Measurements from ENCODE around the gene NEK9.

Gene NEK9

DNA sequence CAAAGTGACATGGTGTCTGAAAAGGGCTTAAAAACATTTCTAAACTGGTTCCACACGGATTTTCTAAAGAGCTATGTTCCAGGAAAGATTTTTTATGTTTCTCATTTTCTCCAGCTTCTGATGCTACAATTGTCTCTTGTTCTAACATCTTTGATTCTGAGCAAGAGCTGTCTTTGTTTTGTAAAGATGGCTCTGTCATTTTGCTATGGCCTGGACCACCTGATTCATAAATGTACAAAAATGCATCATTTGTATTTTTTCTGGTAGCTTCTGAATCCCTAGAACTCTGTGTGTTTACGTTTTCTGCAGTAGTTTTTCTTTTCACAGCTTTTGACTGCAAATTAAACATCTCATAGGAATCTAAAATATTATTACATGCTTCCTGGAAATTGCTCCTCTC lies 78.7 kb downstream of the NEK9 start:
- H4K20me1 ChIP-seq (ENCODE audit: insufficient read depth, low read length): no peaks in the 10 kb centered on the region
- no peak overlapping the region for H3K4me2 ChIP-seq (ENCODE audit: low read length)
- peaks cover 32% of the 10 kb centered on the region; the same call in 1 of the 2 replicates for H3K36me3 ChIP-seq (ENCODE audit: insufficient read depth, low read length)
- H3K9ac ChIP-seq (ENCODE audit: low read length): no peak overlapping the region
- peaks cover 29% of the 10 kb centered on the region for H3K4me1 ChIP-seq (ENCODE audit: insufficient read depth, low read length, severe bottlenecking)
- H3K27ac ChIP-seq (ENCODE audit: low read depth, low read length, poor library complexity, severe bottlenecking): no peak overlapping the region
- no peaks in the 10 kb centered on the region for H3K79me2 ChIP-seq (ENCODE audit: insufficient read depth, low read length)
- 0 out of 2 replicates have a peak, but pooled peaks cover 7% of the 10 kb centered on the region for H3F3A ChIP-seq (ENCODE audit: insufficient read depth, low read length)
- H3K9me2 ChIP-seq (ENCODE audit: low read depth, low read length): no peaks in the 10 kb centered on the region
- no peak for TF ChIP-seq EZH2 (IDR thresholded peaks at IDR 0.05; ENCODE audit: borderline replicate concordance, low read length)
- TF ChIP-seq, protein P1, sequence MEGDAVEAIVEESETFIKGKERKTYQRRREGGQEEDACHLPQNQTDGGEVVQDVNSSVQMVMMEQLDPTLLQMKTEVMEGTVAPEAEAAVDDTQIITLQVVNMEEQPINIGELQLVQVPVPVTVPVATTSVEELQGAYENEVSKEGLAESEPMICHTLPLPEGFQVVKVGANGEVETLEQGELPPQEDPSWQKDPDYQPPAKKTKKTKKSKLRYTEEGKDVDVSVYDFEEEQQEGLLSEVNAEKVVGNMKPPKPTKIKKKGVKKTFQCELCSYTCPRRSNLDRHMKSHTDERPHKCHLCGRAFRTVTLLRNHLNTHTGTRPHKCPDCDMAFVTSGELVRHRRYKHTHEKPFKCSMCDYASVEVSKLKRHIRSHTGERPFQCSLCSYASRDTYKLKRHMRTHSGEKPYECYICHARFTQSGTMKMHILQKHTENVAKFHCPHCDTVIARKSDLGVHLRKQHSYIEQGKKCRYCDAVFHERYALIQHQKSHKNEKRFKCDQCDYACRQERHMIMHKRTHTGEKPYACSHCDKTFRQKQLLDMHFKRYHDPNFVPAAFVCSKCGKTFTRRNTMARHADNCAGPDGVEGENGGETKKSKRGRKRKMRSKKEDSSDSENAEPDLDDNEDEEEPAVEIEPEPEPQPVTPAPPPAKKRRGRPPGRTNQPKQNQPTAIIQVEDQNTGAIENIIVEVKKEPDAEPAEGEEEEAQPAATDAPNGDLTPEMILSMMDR (IDR thresholded peaks at IDR 0.05; ENCODE audit: low read length): no peak
- no peak overlapping the region for H2AFZ ChIP-seq (ENCODE audit: low read length)
- no peaks in the 10 kb centered on the region for H3K27me3 ChIP-seq (ENCODE audit: insufficient read depth, low read length)
- no peak overlapping the region for H3K4me3 ChIP-seq (ENCODE audit: low read depth, low read length, poor library complexity, severe bottlenecking)
- H3K9me3 ChIP-seq (ENCODE audit: low read length): no peaks in the 10 kb centered on the region

DNA sequence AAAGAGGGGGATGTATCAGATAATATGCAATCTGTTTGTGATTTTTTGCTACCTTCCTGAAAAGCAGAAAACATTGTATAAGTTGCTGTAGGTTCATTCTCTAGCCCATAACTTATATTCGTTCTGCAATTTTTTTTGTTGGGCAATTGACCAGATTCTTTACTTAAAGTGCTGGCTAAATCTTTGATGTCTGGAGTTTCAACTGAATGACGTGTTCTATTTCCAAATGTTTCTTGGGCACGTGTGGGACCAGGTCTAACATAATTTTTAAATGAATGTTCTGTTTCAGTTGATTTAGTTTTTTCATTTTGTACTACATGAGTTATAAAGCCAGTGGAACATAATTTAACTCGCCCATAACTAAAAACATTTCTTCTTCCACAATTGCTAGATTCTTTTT lies 79.3 kb downstream of the NEK9 start:
- Histone ChIP-seq H3K27me3 (ENCODE audit: insufficient read depth, low read length) (no peaks in the 10 kb centered on the region), H4K20me1 (ENCODE audit: insufficient read depth, low read length) (no peaks in the 10 kb centered on the region), H3K79me2 (ENCODE audit: insufficient read depth, low read length) (no peaks in the 10 kb centered on the region), H3K9me3 (ENCODE audit: low read length) (no peaks in the 10 kb centered on the region), H3K4me3 (ENCODE audit: low read depth, low read length, poor library complexity, severe bottlenecking) (no peak overlapping the region), H3K36me3 (ENCODE audit: insufficient read depth, low read length) (peaks cover 28% of the 10 kb centered on the region; the same call in 1 of the 2 replicates), H2AFZ (ENCODE audit: low read length) (no peak overlapping the region), H3K9ac (ENCODE audit: low read length) (no peak overlapping the region), H3F3A (ENCODE audit: insufficient read depth, low read length) (0 out of 2 replicates have a peak, but pooled peaks cover under 1% of the 10 kb centered on the region), H3K27ac (ENCODE audit: low read depth, low read length, poor library complexity, severe bottlenecking) (no peak overlapping the region), H3K4me1 (ENCODE audit: insufficient read depth, low read length, severe bottlenecking) (peaks cover 29% of the 10 kb centered on the region), H3K9me2 (ENCODE audit: low read depth, low read length) (no peaks in the 10 kb centered on the region), H3K4me2 (ENCODE audit: low read length) (no peak overlapping the region)
- TF ChIP-seq EZH2 (IDR thresholded peaks at IDR 0.05; ENCODE audit: borderline replicate concordance, low read length): no peak
- TF ChIP-seq, protein P1 (IDR thresholded peaks at IDR 0.05; ENCODE audit: low read length): no peak

DNA sequence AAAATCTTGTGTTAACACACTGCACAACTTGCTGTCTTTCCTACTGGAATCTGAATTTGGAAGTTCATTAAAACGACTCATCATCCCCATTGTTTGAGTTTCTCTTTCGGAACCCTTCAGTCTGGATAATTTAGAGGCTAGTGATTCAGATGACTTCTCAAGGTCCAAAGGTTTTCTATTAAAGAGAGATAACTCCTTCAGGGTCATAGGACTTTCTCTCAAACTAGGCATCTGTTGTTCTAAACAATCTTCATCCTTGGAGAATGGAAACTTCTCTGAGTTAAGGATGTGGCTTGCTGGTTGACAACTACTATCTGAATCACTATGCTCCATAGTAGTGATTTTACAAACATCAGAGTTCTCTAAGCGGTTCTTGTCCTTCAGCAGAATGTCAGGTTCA lies 79.9 kb downstream of the NEK9 start:
- no peak for TF ChIP-seq EZH2 (IDR thresholded peaks at IDR 0.05; ENCODE audit: borderline replicate concordance, low read length)
- TF ChIP-seq, protein P1 (IDR thresholded peaks at IDR 0.05; ENCODE audit: low read length): no peak
- Histone ChIP-seq H3K27me3 (ENCODE audit: insufficient read depth, low read length) (no peaks in the 10 kb centered on the region), H2AFZ (ENCODE audit: low read length) (no peak overlapping the region), H3K27ac (ENCODE audit: low read depth, low read length, poor library complexity, severe bottlenecking) (no peak overlapping the region), H3K79me2 (ENCODE audit: insufficient read depth, low read length) (no peaks in the 10 kb centered on the region), H3K9me2 (ENCODE audit: low read depth, low read length) (no peaks in the 10 kb centered on the region), H3K4me1 (ENCODE audit: insufficient read depth, low read length, severe bottlenecking) (peaks cover 29% of the 10 kb centered on the region), H3K4me2 (ENCODE audit: low read length) (no peak overlapping the region), H3K9me3 (ENCODE audit: low read length) (no peaks in the 10 kb centered on the region), H3K4me3 (ENCODE audit: low read depth, low read length, poor library complexity, severe bottlenecking) (no peak overlapping the region), H3K36me3 (ENCODE audit: insufficient read depth, low read length) (peaks cover 30% of the 10 kb centered on the region; the same call in 1 of the 2 replicates), H3K9ac (ENCODE audit: low read length) (no peak overlapping the region), H3F3A (ENCODE audit: insufficient read depth, low read length) (no peaks in the 10 kb centered on the region), H4K20me1 (ENCODE audit: insufficient read depth, low read length) (no peaks in the 10 kb centered on the region)

All from OCI-LY1 (cell line).